ENCODE data around the gene BANF1.

BANF1 gene

DNA sequence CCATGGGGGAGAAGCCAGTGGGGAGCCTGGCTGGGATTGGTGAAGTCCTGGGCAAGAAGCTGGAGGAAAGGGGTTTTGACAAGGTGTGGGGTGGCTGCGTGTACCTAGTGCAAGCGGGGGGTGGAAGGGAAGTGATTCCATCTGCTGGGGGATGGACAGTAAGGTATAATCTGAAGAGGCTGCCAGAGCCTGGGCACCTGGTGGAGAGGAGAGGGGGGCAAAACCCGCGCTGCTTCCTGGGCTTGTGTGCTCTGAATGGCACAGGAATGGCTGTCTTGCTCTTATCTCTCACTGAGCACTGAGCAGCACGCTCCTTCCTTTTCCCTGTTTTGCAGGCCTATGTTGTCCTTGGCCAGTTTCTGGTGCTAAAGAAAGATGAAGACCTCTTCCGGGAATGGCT, 988 bp downstream of the BANF1 start:
- TF ChIP-seq ZEB2 (tag by site-specific recombination; IDR thresholded peaks at IDR 0.05) (no peak), ZNF335 (tag by site-specific recombination; conservative IDR thresholded peaks at IDR 0.05) (no peak), ZSCAN30 (tag by site-specific recombination; IDR thresholded peaks at IDR 0.05) (no peak)
- Histone ChIP-seq H3K9me3 (ENCODE audit: control insufficient read depth, insufficient read depth, low read depth, low read length) (no peaks in the 10 kb centered on the region), H3K36me3 (ENCODE audit: control insufficient read depth in 2 of 2, insufficient read depth in 1 of 2, low read length in 2 of 2) (peaks cover 0 to 53% of the 10 kb centered on the region in 2 experiments; a peak in 1 of 3 replicates), H3K4me3 (ENCODE audit: low read depth, low read length) (peak overlapping the region; percentile 98), H3K4me1 (ENCODE audit: control insufficient read depth, insufficient read depth, low read length) (no peaks in the 10 kb centered on the region), H3K27ac (ENCODE audit: extremely low read depth, low read depth, low read length) (0 out of 2 replicates have a peak overlapping the region, but pooled peaks have one; percentile 34)
- ChIA-PET CTCF (interaction anchor here (0.8 to 1.4 kb wide), 3 partner anchors 15 to 43 kb away, joined by 3 read pairs; no protein-coding TSS in a partner anchor), POLR2A (interaction anchor here (0.9 to 1.6 kb wide), 7 partner anchors 41 to 388 kb away, joined by 3 to 7 read pairs (median 4); partner anchors contain the start of genes CFL1, FIBP, PCNX3 and SF3B2)

DNA sequence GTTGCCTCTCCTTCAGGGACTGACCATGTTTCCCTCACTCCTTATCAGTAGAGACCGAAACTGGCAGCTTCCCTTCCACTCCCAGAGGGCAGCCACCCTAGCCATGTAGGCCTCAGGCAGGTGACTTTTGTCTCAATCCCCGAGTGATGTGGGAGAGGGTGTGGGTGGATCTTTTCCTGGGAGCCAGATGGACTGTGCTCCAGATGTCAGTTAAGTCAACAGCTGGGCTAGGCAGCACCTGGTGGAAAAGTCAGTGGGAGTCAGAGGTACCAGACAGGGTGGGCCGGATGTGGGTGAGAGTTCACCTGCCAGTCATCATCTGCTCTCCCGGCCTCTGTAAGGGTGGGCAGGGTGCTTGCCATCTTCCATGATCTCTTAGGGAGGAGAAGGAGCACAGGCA, 1.9 kb downstream of the BANF1 start:
- Histone ChIP-seq H3K4me3 (ENCODE audit: low read depth, low read length) (no peak overlapping the region), H3K27ac (ENCODE audit: extremely low read depth, low read depth, low read length) (no peak overlapping the region), H3K4me1 (ENCODE audit: control insufficient read depth, insufficient read depth, low read length) (no peaks in the 10 kb centered on the region), H3K9me3 (ENCODE audit: control insufficient read depth, insufficient read depth, low read depth, low read length) (no peaks in the 10 kb centered on the region), H3K36me3 (ENCODE audit: control insufficient read depth in 2 of 2, insufficient read depth in 1 of 2, low read length in 2 of 2) (peaks cover 0 to 44% of the 10 kb centered on the region in 2 experiments; a peak in 1 of 3 replicates)
- TF ChIP-seq EGR2 (tag by site-specific recombination; IDR thresholded peaks at IDR 0.05; ENCODE audit: low read depth) (peak; percentile 89), ZFHX2 (tag by site-specific recombination; conservative IDR thresholded peaks at IDR 0.05) (peak; percentile 62), ZNF561 (tag by site-specific recombination; IDR thresholded peaks at IDR 0.05; ENCODE audit: borderline replicate concordance) (no peak)
- ChIA-PET POLR2A (no interaction called here), CTCF (interaction anchor here (0.7 to 0.9 kb wide), 3 partner anchors 19 to 44 kb away, joined by 3 read pairs; no protein-coding TSS in a partner anchor)

- Histone ChIP-seq H3K9me3 (ENCODE audit: control insufficient read depth, insufficient read depth, low read depth, low read length) (no peaks in the 10 kb centered on the region), H3K4me1 (ENCODE audit: control insufficient read depth, insufficient read depth, low read length) (no peaks in the 10 kb centered on the region), H3K27ac (ENCODE audit: extremely low read depth, low read depth, low read length) (no peak overlapping the region), H3K4me3 (ENCODE audit: low read depth, low read length) (no peak overlapping the region), H3K36me3 (ENCODE audit: control insufficient read depth in 2 of 2, insufficient read depth in 1 of 2, low read length in 2 of 2) (peaks cover 0 to 31% of the 10 kb centered on the region in 2 experiments; a peak in 1 of 3 replicates)
- ChIA-PET CTCF (interaction anchor here (2.2 kb wide), 1 partner anchor 16 kb away, joined by 11 read pairs; no protein-coding TSS in a partner anchor), POLR2A (no interaction called here)
- no peak for TF ChIP-seq ZNF302 (tag by site-specific recombination; IDR thresholded peaks at IDR 0.05; ENCODE audit: low read depth)
- TF ChIP-seq GLI4 (tag by site-specific recombination; IDR thresholded peaks at IDR 0.05) = no peak
- no peak for TF ChIP-seq MYNN (tag by site-specific recombination; IDR thresholded peaks at IDR 0.05; ENCODE audit: borderline replicate concordance)
- TF ChIP-seq MZF1 (tag by site-specific recombination; IDR thresholded peaks at IDR 0.05; ENCODE audit: borderline replicate concordance) = no peak
- no peak for TF ChIP-seq ZNF132 (tag by site-specific recombination; IDR thresholded peaks at IDR 0.05; ENCODE audit: borderline replicate concordance)
- TF ChIP-seq, protein P1, sequence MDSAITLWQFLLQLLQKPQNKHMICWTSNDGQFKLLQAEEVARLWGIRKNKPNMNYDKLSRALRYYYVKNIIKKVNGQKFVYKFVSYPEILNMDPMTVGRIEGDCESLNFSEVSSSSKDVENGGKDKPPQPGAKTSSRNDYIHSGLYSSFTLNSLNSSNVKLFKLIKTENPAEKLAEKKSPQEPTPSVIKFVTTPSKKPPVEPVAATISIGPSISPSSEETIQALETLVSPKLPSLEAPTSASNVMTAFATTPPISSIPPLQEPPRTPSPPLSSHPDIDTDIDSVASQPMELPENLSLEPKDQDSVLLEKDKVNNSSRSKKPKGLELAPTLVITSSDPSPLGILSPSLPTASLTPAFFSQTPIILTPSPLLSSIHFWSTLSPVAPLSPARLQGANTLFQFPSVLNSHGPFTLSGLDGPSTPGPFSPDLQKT (IDR thresholded peaks at IDR 0.05; ENCODE audit: borderline replicate concordance, low read depth, low read length) = no peak
- no peak for TF ChIP-seq ZSCAN16 (tag by site-specific recombination; IDR thresholded peaks at IDR 0.05)
- no peak for TF ChIP-seq ZNF571 (tag by site-specific recombination; IDR thresholded peaks at IDR 0.05)
- TF ChIP-seq ZNF366 (tag by site-specific recombination; conservative IDR thresholded peaks at IDR 0.05) = no peak
- no peak for TF ChIP-seq ZNF449 (tag by site-specific recombination; IDR thresholded peaks at IDR 0.05)
- no peak for TF ChIP-seq ZNF623 (tag by site-specific recombination; IDR thresholded peaks at IDR 0.05)
Measured at GRCh38 chr11:66006134-66006890, 4.0 kb downstream of the BANF1 start.

All from HEK293 (cell line).